HepG2 (cell line): ENCODE measurements around the gene COX6B1. TPM values are rescaled to one million over a fixed set of nuclear protein-coding genes. Genes with fewer than 3 reads are reported as not detected.

Source experiments
- CENPT ChIP-seq: sonication (generic); formaldehyde crosslinking; IDR thresholded peaks from 2 replicates; pipeline ENCODE4 v1.8.0; 2022; ENCODE audit warnings: low read depth, mild to moderate bottlenecking, moderate library complexity, missing genetic modification reagents
- ELF1 ChIP-seq: sonication (generic); formaldehyde crosslinking; IDR thresholded peaks from 2 replicates; pipeline ENCODE4 v1.4.0; 2020; ENCODE audit warnings: missing genetic modification reagents
- FOXO1 ChIP-seq: sonication (generic); formaldehyde crosslinking; IDR thresholded peaks from 2 replicates; pipeline ENCODE4 v1.4.0; 2020; ENCODE audit warnings: missing genetic modification reagents
- GLI4 ChIP-seq: sonication (generic); formaldehyde crosslinking; IDR thresholded peaks from 2 replicates; pipeline ENCODE4 v1.5.1; 2020; ENCODE audit warnings: missing genetic modification reagents, mild to moderate bottlenecking, moderate library complexity, borderline replicate concordance
- HNRNPLL ChIP-seq: fragments of 200-400 bp; formaldehyde crosslinking; IDR thresholded peaks from 2 replicates; pipeline ENCODE4 v1.6.1; 2017; ENCODE audit warnings: mild to moderate bottlenecking, low read depth, low read length; ENCODE audit not compliant: poor library complexity, severe bottlenecking
- MTF1 ChIP-seq: sonication (generic); formaldehyde crosslinking; IDR thresholded peaks from 2 replicates; pipeline ENCODE4 v1.5.0; 2020; ENCODE audit warnings: missing genetic modification reagents
- PHF21A ChIP-seq: sonication (generic); formaldehyde crosslinking; IDR thresholded peaks from 2 replicates; pipeline ENCODE4 v1.5.0; 2020; ENCODE audit warnings: mild to moderate bottlenecking, missing genetic modification reagents
- RARA ChIP-seq: IDR thresholded peaks from 2 replicates; pipeline ENCODE4 v1.6.1; 2016; ENCODE audit warnings: missing genetic modification reagents, missing compliant biosample characterization
- REL ChIP-seq: sonication (generic); formaldehyde crosslinking; conservative IDR thresholded peaks from 2 replicates; pipeline ENCODE4 v1.8.0; 2022; ENCODE audit warnings: mild to moderate bottlenecking, missing genetic modification reagents, moderate library complexity
- SALL2 ChIP-seq: sonication (generic); formaldehyde crosslinking; IDR thresholded peaks from 2 replicates; pipeline ENCODE4 v1.8.1; 2023; ENCODE audit warnings: mild to moderate bottlenecking, missing genetic modification reagents, inconsistent platforms
- SIX1 ChIP-seq: sonication (generic); formaldehyde crosslinking; IDR thresholded peaks from 2 replicates; pipeline ENCODE4 v1.4.0; 2020; ENCODE audit warnings: missing genetic modification reagents, borderline replicate concordance
- SKI ChIP-seq: fragments of 450-650 bp; IDR thresholded peaks from one replicate; pipeline ENCODE4 v1.6.1; 2018; ENCODE audit warnings: mild to moderate bottlenecking; ENCODE audit not compliant: partially characterized antibody
- SMAD9 ChIP-seq: sonication (generic); formaldehyde crosslinking; IDR thresholded peaks from 2 replicates; pipeline ENCODE4 v1.5.1; 2020; ENCODE audit warnings: mild to moderate bottlenecking, missing genetic modification reagents
- SRF ChIP-seq: IDR thresholded peaks from 2 replicates; pipeline ENCODE4 v1.6.1; 2011; ENCODE audit warnings: mild to moderate bottlenecking, low read depth, low read length, moderate library complexity
- ZFAT ChIP-seq: sonication (generic); formaldehyde crosslinking; conservative IDR thresholded peaks from 2 replicates; pipeline ENCODE4 v1.8.1; 2023; ENCODE audit warnings: missing genetic modification reagents, inconsistent platforms
- ZNF547 ChIP-seq: sonication (generic); formaldehyde crosslinking; IDR thresholded peaks from 2 replicates; pipeline ENCODE4 v1.5.1; 2020; ENCODE audit warnings: mild to moderate bottlenecking, missing genetic modification reagents
- ZNF703 ChIP-seq: sonication (generic); formaldehyde crosslinking; IDR thresholded peaks from 2 replicates; pipeline ENCODE4 v1.5.1; 2020; ENCODE audit warnings: missing genetic modification reagents, mild to moderate bottlenecking, moderate library complexity, borderline replicate concordance
- ZNF709 ChIP-seq: sonication (generic); formaldehyde crosslinking; IDR thresholded peaks from 2 replicates; pipeline ENCODE4 v1.5.0; 2020; ENCODE audit warnings: mild to moderate bottlenecking, missing genetic modification reagents
- ZNF761 ChIP-seq: sonication (generic); formaldehyde crosslinking; conservative IDR thresholded peaks from 2 replicates; pipeline ENCODE4 v1.4.0; 2020; ENCODE audit warnings: mild to moderate bottlenecking, missing genetic modification reagents
- ZNF773 ChIP-seq: sonication (generic); formaldehyde crosslinking; IDR thresholded peaks from 2 replicates; pipeline ENCODE4 v1.4.0; 2020; ENCODE audit warnings: missing genetic modification reagents, borderline replicate concordance
- ZNF792 ChIP-seq: IDR thresholded peaks from 2 replicates; pipeline ENCODE4 v1.6.1; 2016
- polyA plus RNA-seq, 8 experiments: library from polyadenylated mRNA; depleted of rRNA in 3 of 8; stranded (reverse) in 7 of 8; unstranded in 1 of 8; fragments of >200 nt; fragmentation: Illumina TruSeq in 4 of 8; extraction: Trizol in 4 of 8; gene quantifications; 2 replicates each; pipeline versions ENCODE4 v1.2.1 to v1.2.3, GENCODE V29; 2011 to 2016; ENCODE audit warnings: low read depth in 4 of 8, missing spikeins in 1 of 8, mixed read lengths in 1 of 8; ENCODE audit not compliant: insufficient read depth in 1 of 8
- total RNA-seq, 5 experiments: library from RNA; depleted of rRNA; stranded (reverse); fragments of >200 nt; fragmentation: Illumina TruSeq; extraction: Trizol; gene quantifications; 2 replicates each; pipeline ENCODE4 v1.2.3, GENCODE V29; 2016; ENCODE audit warnings: low read depth in 1 of 5
- TF ChIP-seq, protein P1 (sequence below): sonication (generic); formaldehyde crosslinking; IDR thresholded peaks from 2 replicates; pipeline ENCODE4 v1.4.0; 2020; ENCODE audit warnings: mild to moderate bottlenecking, missing genetic modification reagents
- TF ChIP-seq, protein P2 (sequence below): sonication (generic); formaldehyde crosslinking; IDR thresholded peaks from 2 replicates; pipeline ENCODE4 v1.5.0; 2020; ENCODE audit warnings: missing genetic modification reagents
- TF ChIP-seq, protein P3 (sequence below): sonication (generic); formaldehyde crosslinking; IDR thresholded peaks from 2 replicates; pipeline ENCODE4 v1.5.0; 2020; ENCODE audit warnings: missing genetic modification reagents

COX6B1 gene
- total and polyA plus RNA-seq, 2 of the 13 experiments (the other 11 are each of a cell fraction or from before 2014, with no cell fraction given), result 481 to 487 TPM

DNA sequence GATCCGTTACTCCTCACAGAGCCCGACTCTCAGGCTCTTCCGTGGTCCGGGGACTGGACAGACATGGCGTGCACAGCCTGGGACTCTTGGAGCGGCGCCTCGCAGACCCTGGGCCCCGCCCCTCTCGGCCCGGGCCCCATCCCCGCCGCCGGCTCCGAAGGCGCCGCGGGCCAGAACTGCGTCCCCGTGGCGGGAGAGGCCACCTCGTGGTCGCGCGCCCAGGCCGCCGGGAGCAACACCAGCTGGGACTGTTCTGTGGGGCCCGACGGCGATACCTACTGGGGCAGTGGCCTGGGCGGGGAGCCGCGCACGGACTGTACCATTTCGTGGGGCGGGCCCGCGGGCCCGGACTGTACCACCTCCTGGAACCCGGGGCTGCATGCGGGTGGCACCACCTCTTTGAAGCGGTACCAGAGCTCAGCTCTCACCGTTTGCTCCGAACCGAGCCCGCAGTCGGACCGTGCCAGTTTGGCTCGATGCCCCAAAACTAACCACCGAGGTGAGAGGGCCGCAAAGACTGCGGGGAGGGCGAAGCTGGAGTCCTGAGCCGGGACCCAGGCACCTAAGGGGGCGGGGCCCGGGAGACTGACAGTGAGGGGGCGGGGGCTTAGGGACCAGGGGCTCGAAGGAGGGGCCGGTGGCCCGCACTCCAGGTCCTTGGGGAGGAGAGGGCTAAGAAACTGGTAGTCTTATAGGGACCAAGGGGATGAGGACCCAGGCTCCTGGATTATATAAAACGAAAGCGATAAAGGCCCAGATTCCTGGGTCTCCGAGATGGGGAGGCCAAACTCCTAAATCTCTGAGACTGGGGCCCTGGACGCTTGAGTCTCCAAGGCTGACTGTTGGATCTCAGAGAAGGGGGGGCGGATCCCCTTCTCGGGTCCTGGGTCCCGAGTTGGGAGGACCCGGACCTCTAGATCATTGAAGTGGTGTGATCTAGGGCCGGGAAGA is 4.6 kb upstream of the COX6B1 start (continued):
- TF ChIP-seq ZNF709, result no peak; the same call in 1 of the 2 replicates
- peak; percentile 85; the same call in 1 of the 2 replicates for TF ChIP-seq ZNF773
- no peak; the same call in 1 of the 2 replicates for TF ChIP-seq ELF1
- TF ChIP-seq PHF21A (CRISPR knock-in tag), result peak; percentile 81
- TF ChIP-seq SALL2 (CRISPR knock-in tag), result 0 out of 2 replicates have a peak, but pooled peaks have one; percentile 65
- TF ChIP-seq, protein P1, sequence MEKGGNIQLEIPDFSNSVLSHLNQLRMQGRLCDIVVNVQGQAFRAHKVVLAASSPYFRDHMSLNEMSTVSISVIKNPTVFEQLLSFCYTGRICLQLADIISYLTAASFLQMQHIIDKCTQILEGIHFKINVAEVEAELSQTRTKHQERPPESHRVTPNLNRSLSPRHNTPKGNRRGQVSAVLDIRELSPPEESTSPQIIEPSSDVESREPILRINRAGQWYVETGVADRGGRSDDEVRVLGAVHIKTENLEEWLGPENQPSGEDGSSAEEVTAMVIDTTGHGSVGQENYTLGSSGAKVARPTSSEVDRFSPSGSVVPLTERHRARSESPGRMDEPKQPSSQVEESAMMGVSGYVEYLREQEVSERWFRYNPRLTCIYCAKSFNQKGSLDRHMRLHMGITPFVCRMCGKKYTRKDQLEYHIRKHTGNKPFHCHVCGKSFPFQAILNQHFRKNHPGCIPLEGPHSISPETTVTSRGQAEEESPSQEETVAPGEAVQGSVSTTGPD (CRISPR knock-in tag), result no peak
- peak; percentile 66; the same call in 1 of the 2 replicates for TF ChIP-seq MTF1 (CRISPR knock-in tag)
- TF ChIP-seq RARA (CRISPR knock-in tag), result peak; percentile 29; the same call in 1 of the 2 replicates
- TF ChIP-seq HNRNPLL, result peak; percentile 55
- TF ChIP-seq ZFAT, result no peak
- peak; percentile 79; the same call in 1 of the 2 replicates for TF ChIP-seq ZNF547
- TF ChIP-seq SMAD9 (CRISPR knock-in tag), result 0 out of 2 replicates have a peak, but pooled peaks have one; percentile 37
- TF ChIP-seq SIX1 (CRISPR knock-in tag), result no peak; the same call in 1 of the 2 replicates
- peak; percentile 54; the same call in 1 of the 2 replicates for TF ChIP-seq ZNF703 (CRISPR knock-in tag)
- TF ChIP-seq FOXO1 (CRISPR knock-in tag), result peak; percentile 71
- TF ChIP-seq REL (CRISPR knock-in tag), result peak; percentile 62; the same call in 1 of the 2 replicates
- peak; percentile 65; the same call in 1 of the 2 replicates for TF ChIP-seq GLI4 (CRISPR knock-in tag)
- TF ChIP-seq, protein P2, sequence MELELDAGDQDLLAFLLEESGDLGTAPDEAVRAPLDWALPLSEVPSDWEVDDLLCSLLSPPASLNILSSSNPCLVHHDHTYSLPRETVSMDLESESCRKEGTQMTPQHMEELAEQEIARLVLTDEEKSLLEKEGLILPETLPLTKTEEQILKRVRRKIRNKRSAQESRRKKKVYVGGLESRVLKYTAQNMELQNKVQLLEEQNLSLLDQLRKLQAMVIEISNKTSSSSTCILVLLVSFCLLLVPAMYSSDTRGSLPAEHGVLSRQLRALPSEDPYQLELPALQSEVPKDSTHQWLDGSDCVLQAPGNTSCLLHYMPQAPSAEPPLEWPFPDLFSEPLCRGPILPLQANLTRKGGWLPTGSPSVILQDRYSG (CRISPR knock-in tag), result 0 out of 2 replicates have a peak, but pooled peaks have one; percentile 34
- peak; percentile 50 for TF ChIP-seq SKI
- no peak for TF ChIP-seq ZNF761 (CRISPR knock-in tag)
- TF ChIP-seq SRF, result no peak
- TF ChIP-seq, protein P3, sequence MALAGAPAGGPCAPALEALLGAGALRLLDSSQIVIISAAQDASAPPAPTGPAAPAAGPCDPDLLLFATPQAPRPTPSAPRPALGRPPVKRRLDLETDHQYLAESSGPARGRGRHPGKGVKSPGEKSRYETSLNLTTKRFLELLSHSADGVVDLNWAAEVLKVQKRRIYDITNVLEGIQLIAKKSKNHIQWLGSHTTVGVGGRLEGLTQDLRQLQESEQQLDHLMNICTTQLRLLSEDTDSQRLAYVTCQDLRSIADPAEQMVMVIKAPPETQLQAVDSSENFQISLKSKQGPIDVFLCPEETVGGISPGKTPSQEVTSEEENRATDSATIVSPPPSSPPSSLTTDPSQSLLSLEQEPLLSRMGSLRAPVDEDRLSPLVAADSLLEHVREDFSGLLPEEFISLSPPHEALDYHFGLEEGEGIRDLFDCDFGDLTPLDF (CRISPR knock-in tag), result peak; percentile 76; the same call in 1 of the 2 replicates
- no peak for TF ChIP-seq CENPT
- TF ChIP-seq ZNF792 (CRISPR knock-in tag), result 0 out of 2 replicates have a peak, but pooled peaks have one; percentile 39
